Stromal cell of bone marrow (primary cell): Measurements from ENCODE around the gene ANAPC13.

Experiments
- DNase-seq: peaks from one replicate; pipeline ENCODE4 v3.0.0-alpha.2; 2012; ENCODE audit warnings: low read depth

The ANAPC13 gene

DNA sequence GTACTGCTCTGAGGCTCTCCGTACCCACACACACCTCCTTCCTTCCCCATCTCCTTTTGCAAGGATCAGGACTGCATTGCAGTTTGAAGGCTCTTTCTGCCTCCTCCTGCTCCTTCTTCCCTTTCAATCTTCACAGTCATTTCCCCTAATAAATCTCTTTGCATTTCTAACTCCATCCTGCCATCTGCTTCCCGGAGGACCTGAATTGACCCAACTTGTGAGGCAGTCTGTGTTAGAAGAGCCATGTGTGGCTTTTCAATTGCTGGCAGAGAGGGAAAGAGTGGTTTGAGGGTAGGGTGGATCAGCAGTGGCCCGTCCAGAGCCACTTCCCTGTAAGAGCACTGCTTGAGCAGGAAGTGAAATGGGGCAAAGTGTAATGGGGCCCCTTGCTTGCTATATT is 35.8 kb downstream of the ANAPC13 start:
- DNase-seq: no peak

DNA sequence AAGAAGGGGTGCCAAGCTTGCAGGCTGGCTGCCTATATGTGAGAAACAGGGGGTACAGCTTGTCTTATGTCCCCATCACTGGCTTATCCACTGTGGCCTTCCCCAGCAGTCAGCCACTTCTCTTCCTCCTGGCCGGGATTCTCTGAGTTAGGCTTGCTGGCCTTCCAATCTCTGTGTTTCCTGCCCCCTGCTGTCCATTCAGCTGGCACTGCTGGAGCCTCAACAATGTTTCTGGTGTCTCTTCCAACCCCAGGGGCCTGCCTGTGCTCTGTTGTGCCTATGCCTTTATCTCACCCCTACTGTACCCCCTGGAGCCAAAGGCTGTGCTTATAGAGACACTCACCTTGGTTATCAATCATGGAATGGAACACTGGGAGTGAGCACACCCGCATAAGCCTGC is 36.5 kb downstream of the ANAPC13 start:
- no peak for DNase-seq

DNA sequence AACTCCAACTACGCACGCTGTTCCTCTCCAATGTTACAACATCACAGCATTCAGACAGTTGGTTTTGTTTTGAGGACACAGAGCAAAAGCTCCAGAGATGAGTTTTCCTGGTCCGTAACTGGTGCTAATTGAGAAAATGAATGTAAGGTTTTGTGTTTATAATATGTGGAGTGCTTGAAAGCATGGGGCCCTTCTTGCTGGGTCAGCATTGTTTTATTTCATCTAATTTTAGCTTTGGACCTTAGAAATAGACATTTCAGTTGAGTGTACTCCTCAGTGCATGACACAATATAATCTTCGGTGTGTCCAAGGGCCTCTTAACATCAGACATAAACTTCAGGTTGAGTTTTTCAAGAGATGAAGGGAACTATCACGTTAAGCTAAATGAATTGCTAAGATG is 37.1 kb downstream of the ANAPC13 start:
- no peak for DNase-seq

DNA sequence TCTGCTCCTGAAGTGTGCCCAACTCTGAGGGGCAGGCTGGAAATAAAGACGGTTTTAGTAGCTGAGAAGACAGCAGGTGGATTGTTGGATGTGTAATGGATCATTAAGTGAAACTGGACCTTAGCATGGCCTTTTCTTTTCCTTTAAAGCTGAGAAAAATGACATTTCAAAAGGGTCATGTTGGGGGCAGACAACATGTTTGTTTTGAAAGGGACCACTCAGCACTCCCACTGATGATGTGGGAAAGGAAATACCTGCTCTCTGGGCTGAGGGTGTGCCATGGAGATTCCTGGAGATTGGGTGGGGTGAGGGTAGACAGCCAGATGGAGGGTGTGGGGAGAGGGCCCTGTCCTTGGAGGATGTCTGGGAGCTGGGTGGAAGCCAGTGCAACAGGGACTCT is 38.4 kb downstream of the ANAPC13 start:
- no peak for DNase-seq

DNA sequence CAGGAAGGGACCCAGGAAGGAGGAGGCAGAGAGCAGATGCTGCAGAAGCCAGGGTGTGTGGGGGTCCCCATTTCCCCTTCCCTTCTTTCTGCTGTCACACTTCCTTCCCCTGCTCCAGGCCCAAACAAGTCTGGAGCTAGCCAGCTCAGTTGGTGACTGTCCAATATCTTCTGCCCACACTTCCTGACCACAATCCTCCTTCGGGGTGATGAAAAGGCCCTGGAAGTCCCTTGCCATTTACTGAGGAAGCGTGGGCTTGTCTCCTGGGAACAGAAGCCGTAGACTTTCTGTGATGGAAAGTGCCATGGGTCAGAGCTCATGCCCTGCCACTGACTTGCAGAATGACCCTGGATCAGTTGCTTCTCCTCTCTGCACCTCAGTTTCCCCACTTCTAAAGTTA is 39.0 kb downstream of the ANAPC13 start:
- peak; percentile 52 for DNase-seq

DNA sequence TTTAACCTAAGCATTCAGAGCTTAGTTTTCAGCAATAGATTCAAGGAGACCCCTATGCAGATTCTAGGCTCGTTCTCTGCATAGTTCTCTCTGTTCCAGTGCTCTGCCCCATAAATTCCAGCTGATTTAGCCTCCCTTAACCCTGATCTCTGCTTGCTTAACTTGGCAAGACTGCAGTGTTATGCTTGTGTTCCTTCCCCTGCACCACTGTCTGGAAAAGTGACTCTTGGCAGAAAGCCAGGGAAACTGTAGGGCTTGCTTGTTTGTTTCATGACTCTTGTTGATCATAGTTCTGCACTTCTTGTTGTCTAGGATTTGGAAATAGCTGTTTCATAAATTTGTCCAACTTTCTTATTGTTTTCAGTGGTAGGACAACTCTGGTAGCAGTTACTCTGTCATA is 40.1 kb downstream of the ANAPC13 start:
- DNase-seq: no peak

DNA sequence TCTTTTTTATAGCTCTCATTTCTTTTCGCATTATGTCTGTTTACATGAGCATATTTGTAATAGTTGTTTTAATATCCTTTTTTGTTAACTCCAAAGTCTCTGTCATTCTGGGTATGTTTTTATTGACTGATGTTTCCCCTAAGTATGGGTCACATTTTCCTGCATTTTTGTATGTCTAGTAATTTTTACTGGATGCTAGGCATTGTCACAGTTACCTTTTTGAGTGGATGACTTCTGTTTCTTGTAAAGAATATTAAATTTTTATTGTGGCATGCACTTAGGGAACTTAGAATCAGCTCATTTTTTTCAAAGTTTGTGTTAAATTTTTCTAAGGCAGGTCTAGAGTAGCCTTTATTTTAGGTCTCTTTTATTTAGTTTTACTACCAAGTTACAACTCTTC is 40.7 kb downstream of the ANAPC13 start:
- DNase-seq: no peak

DNA sequence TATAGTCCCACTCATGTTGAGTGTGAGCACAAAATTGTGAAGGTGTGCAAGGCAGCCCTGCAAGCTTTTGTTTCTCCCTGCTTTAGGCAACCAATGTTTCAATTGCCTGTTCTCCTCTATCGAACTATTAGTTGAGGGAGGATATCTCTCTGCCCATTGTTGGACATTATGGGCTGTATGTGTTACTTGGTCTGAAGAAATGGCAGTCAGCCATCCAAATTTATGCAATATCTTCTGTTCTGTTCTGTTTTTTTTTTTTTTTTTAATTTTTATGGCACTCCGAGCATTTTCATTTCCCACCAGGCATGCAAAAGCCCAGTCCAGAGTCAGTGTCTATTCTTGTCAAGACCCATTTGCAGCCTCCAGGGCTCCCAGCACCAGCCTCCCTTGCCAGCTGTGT is 44.0 kb downstream of the ANAPC13 start:
- DNase-seq: no peak

DNA sequence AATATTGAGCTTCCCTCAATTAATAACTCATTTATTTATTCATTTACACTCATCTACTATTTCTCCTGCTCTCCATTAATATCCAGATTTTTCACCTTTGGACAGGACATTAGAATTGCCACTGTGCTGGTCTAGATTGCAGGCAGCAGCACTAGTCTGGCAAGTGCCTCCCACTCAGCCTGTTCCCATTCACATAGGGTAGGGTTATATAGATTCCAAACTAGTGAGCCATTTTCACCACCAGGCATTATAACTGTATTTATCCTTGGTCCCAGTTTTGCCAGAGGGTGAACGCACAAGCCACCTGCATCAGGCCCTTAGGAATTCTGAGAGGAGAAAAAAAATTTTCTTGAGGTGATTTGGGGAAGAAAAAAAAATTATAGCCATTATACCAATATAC is 44.5 kb downstream of the ANAPC13 start:
- DNase-seq: no peak

DNA sequence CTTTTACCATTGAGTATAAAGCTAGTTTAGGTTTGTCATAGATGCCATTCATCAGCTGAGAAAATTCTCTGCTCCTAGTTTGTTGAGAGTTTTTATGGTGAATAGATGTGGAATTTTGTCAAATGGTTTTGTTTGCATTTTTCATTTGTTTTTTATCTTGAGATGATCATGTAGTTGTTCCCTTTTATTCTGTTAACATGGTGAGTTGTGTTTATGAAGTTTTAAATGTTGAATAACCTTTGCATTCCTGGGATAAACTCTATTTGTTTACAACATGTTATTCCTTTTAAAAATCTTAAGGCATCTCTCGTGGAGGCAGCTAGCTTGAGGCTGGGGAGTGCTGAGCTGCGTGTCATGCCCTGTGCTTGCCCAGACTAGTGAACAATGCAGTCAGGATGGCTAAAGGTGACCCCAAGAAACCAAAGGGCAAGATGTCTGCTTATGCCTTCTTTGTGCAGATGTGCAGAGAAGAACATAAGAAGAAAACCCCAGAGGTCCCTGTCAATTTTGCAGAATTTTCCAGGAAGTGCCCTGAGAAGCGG is 48.5 kb downstream of the ANAPC13 start:
- DNase-seq: no peak

DNA sequence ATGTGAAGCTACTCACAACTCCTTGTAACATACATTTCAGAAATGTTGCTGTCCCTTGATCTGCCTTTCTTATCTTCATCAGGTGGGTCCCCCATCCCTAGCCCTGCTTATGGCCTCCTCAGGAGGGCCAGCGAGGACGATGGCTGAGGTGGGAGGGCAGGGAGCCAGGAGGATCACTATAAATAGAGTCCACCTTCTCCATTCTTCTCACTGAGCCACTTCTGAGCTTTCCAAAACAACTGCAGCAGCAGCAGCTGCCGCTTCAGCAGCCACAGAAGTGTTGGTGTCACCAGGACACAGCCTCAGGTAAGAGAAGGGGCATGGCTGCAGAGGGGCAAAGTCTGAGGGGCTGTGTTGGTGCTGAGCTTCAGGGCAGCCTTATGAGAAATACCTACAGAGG is 53.5 kb downstream of the ANAPC13 start:
- DNase-seq: no peak

DNA sequence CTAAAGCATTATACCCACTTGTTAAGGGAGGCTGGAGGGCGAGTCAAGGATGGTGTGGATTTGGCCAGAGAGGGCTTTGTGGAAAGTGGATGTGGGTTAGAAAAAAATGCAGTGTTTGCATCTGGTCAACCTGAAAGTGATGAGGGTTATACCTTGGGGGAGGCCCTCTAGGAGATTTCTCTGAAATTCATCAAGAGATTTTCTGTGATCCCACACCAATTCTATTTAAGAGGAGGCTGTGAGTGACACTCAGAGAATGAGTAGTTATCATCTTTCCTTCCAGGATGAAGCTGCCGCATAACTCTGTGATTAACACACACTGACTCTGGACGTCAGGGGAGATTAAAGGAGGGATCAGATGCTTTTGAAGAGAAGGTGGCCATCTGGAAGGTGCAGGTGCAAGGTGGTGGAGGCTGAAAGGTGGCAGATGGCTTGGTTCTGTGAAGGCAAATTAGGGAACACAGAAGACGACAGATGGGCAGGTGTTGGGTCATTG is 54.8 kb downstream of the ANAPC13 start:
- DNase-seq: no peak

DNA sequence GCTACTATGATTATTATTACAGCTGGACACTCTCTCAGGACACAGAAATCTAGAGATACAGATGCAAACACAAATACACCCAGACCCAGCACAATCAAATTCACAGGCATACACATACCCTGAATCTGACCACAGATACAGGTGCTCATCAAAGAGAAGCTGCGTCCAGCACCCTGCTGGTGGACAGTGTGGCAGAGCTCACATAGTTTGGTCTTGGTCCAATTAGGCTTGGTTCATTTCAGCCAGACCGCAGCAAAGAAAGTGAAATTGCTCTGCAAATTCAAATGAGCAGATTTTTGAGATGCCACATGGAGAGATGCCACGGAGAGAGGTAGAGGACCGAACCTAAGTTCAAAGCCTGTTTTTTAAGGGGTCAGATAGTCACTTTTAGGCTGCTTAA is 55.6 kb downstream of the ANAPC13 start:
- DNase-seq: no peak

DNA sequence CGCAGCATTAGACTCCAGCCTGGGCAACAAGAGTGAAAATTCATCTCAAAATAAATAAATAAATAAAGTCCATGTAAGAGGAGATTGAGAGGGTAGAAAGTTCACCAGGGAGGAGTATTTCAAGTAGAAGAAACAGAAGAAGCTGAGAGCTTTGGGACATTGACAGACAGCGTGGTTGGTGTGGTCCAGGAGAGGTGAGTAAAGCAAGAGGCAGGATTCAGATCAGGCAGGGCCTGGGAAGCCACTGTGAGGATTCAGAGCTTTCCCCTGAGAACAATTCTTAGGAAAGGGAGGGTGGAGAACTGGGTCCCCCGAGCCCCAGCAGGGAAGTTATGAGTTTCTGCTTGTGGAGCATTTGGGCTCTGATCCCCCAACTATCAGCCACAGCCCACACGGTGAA is 57.4 kb downstream of the ANAPC13 start:
- no peak for DNase-seq
